MCF 10A (cell line): ENCODE measurements around the gene TMEM132D. TPM values are rescaled to one million over a fixed set of nuclear protein-coding genes. Genes with fewer than 3 reads are reported as not detected.

Source experiments
- BruUV-seq: library from RNA; stranded (reverse); fragments of 400-500 nt; replicated peaks from 2 replicates; lab custom pipeline; 2021; lab: Mats Ljungman, UMichigan
- CTCF ChIA-PET: fragments of 300-600 bp; sonication (Branson Sonifier 250); formaldehyde crosslinking; extraction: SDS; loops from one replicate; lab custom pipeline; 2021; ENCODE audit warnings: antibody characterized with exemption, inconsistent platforms; lab: Yijun Ruan, JAX
- POLR2A ChIA-PET: fragments of 300-600, 350-650 bp; sonication (Branson Sonifier 250); formaldehyde crosslinking; extraction: SDS; loops from one replicate; lab custom pipeline; 2020; ENCODE audit warnings: antibody characterized with exemption, inconsistent platforms; lab: Yijun Ruan, JAX
- DNase-seq: peaks from one replicate; pipeline ENCODE4 v3.0.0-alpha.2; 2018; ENCODE audit not compliant: unreplicated experiment
- H3K27ac Mint-ChIP-seq: one replicate; pipeline ENCODE4 v1.8.0; 2022; ENCODE audit warnings: mild to moderate bottlenecking, low read depth, mixed read lengths; ENCODE audit not compliant: unreplicated experiment
- H3K27me3 Mint-ChIP-seq: one replicate; pipeline ENCODE4 v1.8.0; 2022; ENCODE audit warnings: mixed read lengths; ENCODE audit not compliant: insufficient read depth, unreplicated experiment
- H3K36me3 Mint-ChIP-seq: one replicate; pipeline ENCODE4 v1.8.0; 2022; ENCODE audit warnings: mild to moderate bottlenecking, moderate library complexity, mixed read lengths; ENCODE audit not compliant: insufficient read depth, unreplicated experiment
- H3K4me1 Mint-ChIP-seq: one replicate; pipeline ENCODE4 v1.8.0; 2022; ENCODE audit warnings: mixed read lengths; ENCODE audit not compliant: insufficient read depth, unreplicated experiment
- H3K4me3 Mint-ChIP-seq: one replicate; pipeline ENCODE4 v1.8.0; 2022; ENCODE audit warnings: mild to moderate bottlenecking, moderate library complexity, mixed read lengths; ENCODE audit not compliant: unreplicated experiment
- H3K9me3 Mint-ChIP-seq: one replicate; pipeline ENCODE4 v1.8.0; 2022; ENCODE audit warnings: mixed read lengths; ENCODE audit not compliant: unreplicated experiment
- intact Hi-C: fragments of 100-400 bp; cut with micrococcal nuclease; formaldehyde crosslinking; loops from 2 replicates; pipeline ENCODE4 v1.14.1; 2022
- total RNA-seq: library from RNA; stranded (reverse); gene quantifications from 2 replicates; pipeline ENCODE4 v1.2.3, GENCODE V29; 2022
- TF ChIP-seq, protein P1 (sequence below): fragments of 200-600 bp; IDR thresholded peaks from one replicate; pipeline ENCODE4 v1.8.0; 2022; ENCODE audit warnings: antibody characterized with exemption, mild to moderate bottlenecking; ENCODE audit not compliant: unreplicated experiment

TMEM132D gene
- total RNA-seq, 1 experiment from 2014 or later: not detected

- TF ChIP-seq, protein P1, sequence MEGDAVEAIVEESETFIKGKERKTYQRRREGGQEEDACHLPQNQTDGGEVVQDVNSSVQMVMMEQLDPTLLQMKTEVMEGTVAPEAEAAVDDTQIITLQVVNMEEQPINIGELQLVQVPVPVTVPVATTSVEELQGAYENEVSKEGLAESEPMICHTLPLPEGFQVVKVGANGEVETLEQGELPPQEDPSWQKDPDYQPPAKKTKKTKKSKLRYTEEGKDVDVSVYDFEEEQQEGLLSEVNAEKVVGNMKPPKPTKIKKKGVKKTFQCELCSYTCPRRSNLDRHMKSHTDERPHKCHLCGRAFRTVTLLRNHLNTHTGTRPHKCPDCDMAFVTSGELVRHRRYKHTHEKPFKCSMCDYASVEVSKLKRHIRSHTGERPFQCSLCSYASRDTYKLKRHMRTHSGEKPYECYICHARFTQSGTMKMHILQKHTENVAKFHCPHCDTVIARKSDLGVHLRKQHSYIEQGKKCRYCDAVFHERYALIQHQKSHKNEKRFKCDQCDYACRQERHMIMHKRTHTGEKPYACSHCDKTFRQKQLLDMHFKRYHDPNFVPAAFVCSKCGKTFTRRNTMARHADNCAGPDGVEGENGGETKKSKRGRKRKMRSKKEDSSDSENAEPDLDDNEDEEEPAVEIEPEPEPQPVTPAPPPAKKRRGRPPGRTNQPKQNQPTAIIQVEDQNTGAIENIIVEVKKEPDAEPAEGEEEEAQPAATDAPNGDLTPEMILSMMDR: no peak
- Mint-ChIP-seq H3K27ac (no peak overlapping the region), H3K27me3 (no peaks in the 10 kb centered on the region), H3K36me3 (no peaks in the 10 kb centered on the region), H3K9me3 (peaks cover 27% of the 10 kb centered on the region), H3K4me3 (no peak overlapping the region), H3K4me1 (peaks cover 6% of the 10 kb centered on the region)
- intact Hi-C loops: no loop called here
- CTCF ChIA-PET: no interaction called here
- DNase-seq: no peak
- BruUV-seq: no TSS peak
- POLR2A ChIA-PET: no interaction called here
Observed at GRCh38 chr12:129538137-129538536, 365.7 kb downstream of the TMEM132D start.

DNA sequence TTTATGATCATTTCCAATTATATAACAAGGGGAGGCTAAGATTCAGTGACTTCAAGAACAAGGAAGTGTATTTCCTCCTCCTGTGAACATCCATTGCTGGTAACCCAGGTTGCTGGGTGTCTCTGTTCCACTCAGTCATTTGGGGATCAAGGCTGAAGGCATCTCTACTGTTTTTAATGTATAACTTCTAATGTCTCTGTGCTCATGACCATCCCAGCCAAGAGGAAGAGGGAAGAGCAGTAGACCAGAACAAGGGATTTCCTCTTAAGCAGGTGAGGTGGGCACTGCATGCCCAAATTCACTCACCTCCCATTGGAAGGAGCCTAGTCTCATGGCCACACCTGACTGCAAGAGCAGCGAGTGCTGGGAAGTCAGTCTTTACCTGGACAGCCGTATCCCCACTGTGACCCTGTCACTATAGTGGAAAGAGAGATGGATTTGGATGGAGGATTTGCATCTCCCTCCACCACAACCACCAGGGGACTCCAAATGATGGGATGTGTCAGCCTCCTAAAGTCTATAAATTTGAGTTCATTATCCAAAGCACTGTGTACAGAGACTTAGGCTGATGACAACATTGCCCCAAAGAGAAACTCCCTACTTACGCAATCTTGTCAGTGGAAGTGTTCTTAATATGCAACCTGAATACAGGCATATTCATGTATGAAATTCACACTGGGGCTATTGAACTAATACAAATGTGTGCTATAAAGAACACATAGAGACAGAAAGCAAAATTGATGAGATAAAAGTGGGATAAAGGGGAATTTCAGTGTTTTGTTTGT lies 368.7 kb downstream of the TMEM132D start:
- H3K36me3 Mint-ChIP-seq: no peaks in the 10 kb centered on the region
- intact Hi-C loops: loop anchor here (1.0 kb wide), 1 partner anchor 376 kb away; no protein-coding TSS in a partner anchor
- no TSS peak for BruUV-seq
- H3K27ac Mint-ChIP-seq: peak overlapping the region; percentile 9
- peaks cover 14% of the 10 kb centered on the region for H3K4me1 Mint-ChIP-seq
- H3K9me3 Mint-ChIP-seq: peaks cover 20% of the 10 kb centered on the region
- ChIA-PET POLR2A (no interaction called here), CTCF (no interaction called here)
- TF ChIP-seq, protein P1: no peak
- H3K4me3 Mint-ChIP-seq: no peak overlapping the region
- no peaks in the 10 kb centered on the region for H3K27me3 Mint-ChIP-seq
- peak; percentile 72 for DNase-seq

GRCh38 chr12:129532707-129533499 lies 370.9 kb downstream of the TMEM132D start:
- intact Hi-C loops: no loop called here
- Mint-ChIP-seq H3K36me3 (no peaks in the 10 kb centered on the region), H3K4me3 (no peak overlapping the region), H3K27me3 (no peaks in the 10 kb centered on the region), H3K27ac (no peak overlapping the region), H3K9me3 (peaks cover 24% of the 10 kb centered on the region), H3K4me1 (peaks cover 14% of the 10 kb centered on the region)
- POLR2A ChIA-PET: no interaction called here
- BruUV-seq: no TSS peak
- TF ChIP-seq, protein P1: no peak
- DNase-seq: no peak
- CTCF ChIA-PET: no interaction called here

DNA sequence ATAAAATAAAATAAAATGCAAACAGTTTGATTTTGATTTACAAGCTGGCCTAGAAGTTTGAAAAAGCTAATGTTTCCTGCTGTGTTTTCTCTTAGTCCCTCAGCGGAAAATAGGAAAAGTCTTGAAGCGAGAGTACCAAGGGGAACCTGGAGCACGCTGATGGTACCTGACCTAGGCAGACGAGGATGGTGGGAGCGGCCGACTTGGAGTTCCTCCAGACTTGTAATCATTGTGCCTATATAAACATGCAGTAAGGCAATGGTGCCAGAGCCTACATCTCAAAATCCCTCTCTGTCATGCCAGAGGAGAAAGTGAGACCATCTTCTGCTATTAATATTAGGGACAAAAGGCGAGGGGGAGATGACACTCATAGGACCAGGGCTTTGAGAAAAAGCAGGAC lies 371.7 kb downstream of the TMEM132D start:
- H3K27ac Mint-ChIP-seq: no peak overlapping the region
- H3K9me3 Mint-ChIP-seq: peaks cover 29% of the 10 kb centered on the region
- H3K4me1 Mint-ChIP-seq: peaks cover 14% of the 10 kb centered on the region
- no peak for DNase-seq
- ChIA-PET CTCF (interaction anchor here (1.2 kb wide), 1 partner anchor 10 kb away, joined by 4 read pairs; no protein-coding TSS in a partner anchor), POLR2A (no interaction called here)
- intact Hi-C loops: no loop called here
- no peak overlapping the region for H3K4me3 Mint-ChIP-seq
- H3K27me3 Mint-ChIP-seq: no peaks in the 10 kb centered on the region
- no peaks in the 10 kb centered on the region for H3K36me3 Mint-ChIP-seq
- TF ChIP-seq, protein P1: no peak
- BruUV-seq: no TSS peak
